ENCODE data around the gene FMNL1. TPM values are rescaled to one million over a fixed set of nuclear protein-coding genes. Genes with fewer than 3 reads are reported as not detected.
A peak's percentile ranks its signal among the peaks of the same experiment; 100 is the strongest.

Gene FMNL1
- polyA plus RNA-seq, 1 donor from 2014 or later = 36.5 TPM

DNA sequence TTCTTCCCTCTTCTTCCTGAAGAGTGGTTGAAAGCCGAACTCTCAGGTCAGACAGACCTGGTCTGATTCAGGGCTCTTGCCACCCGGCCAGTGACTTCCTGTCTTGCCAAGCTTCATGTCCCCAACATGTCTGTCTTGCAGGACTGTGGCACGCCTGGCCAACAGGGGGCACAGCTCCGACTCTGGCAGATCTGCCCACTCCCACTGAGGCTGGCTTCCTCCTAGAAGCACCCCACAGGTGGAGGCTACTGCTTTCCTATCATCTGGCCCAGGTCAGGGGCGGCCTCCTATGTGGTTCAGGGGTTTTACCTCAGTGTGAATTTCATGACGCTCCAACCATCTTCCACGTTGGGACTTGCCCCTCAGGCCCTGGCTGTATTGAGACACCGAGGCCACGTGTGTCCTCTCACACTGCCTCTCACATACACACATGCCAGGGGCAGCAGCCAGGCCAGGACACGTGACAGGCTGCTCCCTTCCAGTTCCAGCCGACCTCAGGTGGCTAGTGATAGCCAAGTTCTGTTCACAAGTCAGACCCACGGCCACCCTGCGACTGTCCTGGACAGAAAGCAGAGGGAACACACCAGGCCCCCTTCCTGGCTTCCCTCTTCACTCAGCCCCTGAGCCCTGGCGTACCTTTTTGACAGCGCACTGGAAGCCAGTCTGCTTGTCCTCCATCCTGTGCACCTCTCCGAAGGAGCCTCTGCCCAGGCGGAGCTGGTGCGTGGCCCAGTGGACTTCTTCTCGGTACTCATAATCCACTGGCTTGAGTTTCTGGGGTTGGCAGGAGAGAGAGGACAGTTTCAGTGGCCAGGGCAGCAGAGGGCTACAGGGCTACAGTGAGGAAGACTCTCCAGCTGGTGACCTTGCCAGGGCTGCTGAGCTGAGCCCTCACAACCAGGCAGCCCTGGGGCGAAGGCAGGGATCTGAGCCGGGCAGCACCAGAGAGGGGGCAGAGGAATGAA, 62.8 kb downstream of the FMNL1 start:
- Mint-ChIP-seq H3K4me3 (no peak overlapping the region), H3K36me3 (no peaks in the 10 kb centered on the region), H3K9me3 (no peaks in the 10 kb centered on the region), H3K4me1 (peaks cover 0 to 8% (median 5%) of the 10 kb centered on the region in 3 donors), H3K27me3 (no peaks in the 10 kb centered on the region), H3K27ac (peak overlapping the region; percentile 35 to 63 (median 36))

- Mint-ChIP-seq H3K27me3 (no peaks in the 10 kb centered on the region), H3K4me3 (no peak overlapping the region), H3K4me1 (peaks cover 6 to 15% (median 14%) of the 10 kb centered on the region in 3 donors), H3K27ac (peak overlapping the region in 1 of 3 donors; percentile 81), H3K36me3 (no peaks in the 10 kb centered on the region), H3K9me3 (no peaks in the 10 kb centered on the region)
Measured at GRCh38 chr17:45286286-45286685, 64.6 kb downstream of the FMNL1 start.

DNA sequence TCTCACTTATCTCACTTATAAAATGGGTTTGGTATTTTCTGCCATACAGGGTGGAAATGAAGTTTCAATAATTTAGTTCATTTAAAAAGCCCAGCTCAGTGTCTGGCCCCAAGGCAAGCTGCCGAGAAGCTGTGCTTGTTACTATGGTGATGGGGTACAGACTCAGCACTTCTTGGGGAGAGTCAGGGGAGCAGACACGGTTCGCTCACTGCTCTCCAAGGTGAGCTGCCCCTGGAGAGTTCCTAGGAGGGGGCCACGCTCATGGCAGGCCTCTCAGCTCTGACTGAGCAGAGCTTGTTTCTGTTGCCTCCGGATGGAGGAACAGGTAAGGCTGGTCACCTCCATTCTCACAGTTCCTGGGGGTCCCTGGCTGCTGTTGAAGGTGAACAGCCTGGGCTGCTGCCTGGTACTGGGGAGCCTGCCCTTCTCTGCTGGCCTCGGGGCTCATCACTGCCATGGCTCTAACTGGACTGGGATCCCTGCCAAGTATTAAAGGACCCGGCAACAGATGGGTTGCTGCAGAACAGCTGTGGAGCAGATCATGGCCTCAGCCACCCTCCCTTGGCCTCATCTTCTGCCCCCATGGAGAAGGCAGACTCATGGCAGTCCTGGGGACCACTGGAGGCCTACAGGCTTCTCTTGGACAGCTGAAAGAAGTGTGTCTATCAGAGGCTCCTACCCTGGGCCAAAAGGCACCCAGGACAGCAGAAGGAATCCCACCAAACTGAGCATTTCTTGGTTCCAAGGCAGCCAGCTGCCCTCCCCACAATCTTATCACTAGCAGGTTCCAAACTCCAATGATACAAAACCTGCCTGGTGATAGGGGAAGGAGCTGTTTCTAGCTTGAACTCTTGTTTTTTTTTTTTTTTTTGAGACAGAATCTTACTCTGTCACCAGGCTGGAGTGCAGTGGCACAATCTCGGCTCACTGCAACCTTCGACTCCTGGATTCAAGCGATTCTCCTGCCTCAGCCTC, 66.1 kb downstream of the FMNL1 start:
- Mint-ChIP-seq H3K9me3 (no peaks in the 10 kb centered on the region), H3K4me3 (no peak overlapping the region), H3K27me3 (no peaks in the 10 kb centered on the region), H3K27ac (no peak overlapping the region), H3K4me1 (peaks cover 13 to 30% (median 25%) of the 10 kb centered on the region in 3 donors), H3K36me3 (no peaks in the 10 kb centered on the region)

- no peaks in the 10 kb centered on the region for H3K9me3 Mint-ChIP-seq
- peaks cover 16 to 40% (median 34%) of the 10 kb centered on the region in 3 donors for H3K4me1 Mint-ChIP-seq
- H3K4me3 Mint-ChIP-seq = no peak overlapping the region
- no peaks in the 10 kb centered on the region for H3K36me3 Mint-ChIP-seq
- peak overlapping the region in 1 of 3 donors; percentile 39 for H3K27ac Mint-ChIP-seq
- H3K27me3 Mint-ChIP-seq = no peaks in the 10 kb centered on the region
Measured at GRCh38 chr17:45288825-45289224, 67.1 kb downstream of the FMNL1 start.

- Mint-ChIP-seq H3K9me3 (no peaks in the 10 kb centered on the region), H3K4me1 (peaks cover 18 to 48% (median 40%) of the 10 kb centered on the region in 3 donors), H3K36me3 (no peaks in the 10 kb centered on the region), H3K27ac (peak overlapping the region in 1 of 3 donors; percentile 42), H3K4me3 (peak overlapping the region in 1 of 4 donors; percentile 3), H3K27me3 (no peaks in the 10 kb centered on the region)
Measured at GRCh38 chr17:45289301-45290268, 67.9 kb downstream of the FMNL1 start.

DNA sequence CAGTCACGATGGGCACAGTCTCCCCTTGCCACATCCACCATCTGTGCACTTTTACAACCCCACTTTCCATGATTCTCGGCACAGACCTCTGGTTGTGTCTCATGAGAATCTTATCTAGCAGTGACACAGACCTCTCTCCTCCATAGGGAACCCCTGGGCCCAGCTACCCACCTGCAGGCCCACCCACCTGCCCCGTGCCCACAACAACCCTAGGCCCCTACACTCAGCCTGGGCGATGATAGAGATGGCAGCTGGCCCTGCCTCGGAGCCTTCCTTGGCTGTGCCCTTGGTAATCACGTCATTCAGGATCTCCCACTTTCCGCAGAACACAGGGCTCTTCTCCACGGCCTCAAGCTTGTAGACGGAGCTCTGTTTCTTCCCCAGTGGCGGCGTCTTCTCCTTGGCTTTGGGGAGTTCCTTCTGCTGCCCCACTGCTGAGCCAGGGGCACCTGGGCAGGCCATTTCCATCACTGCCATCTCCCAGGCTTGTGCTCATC, 68.6 kb downstream of the FMNL1 start:
- peak overlapping the region in 1 of 4 donors; percentile 83 for H3K4me3 Mint-ChIP-seq

GRCh38 chr17:45291171-45291805, 69.6 kb downstream of the FMNL1 start:
- H3K36me3 Mint-ChIP-seq = no peaks in the 10 kb centered on the region
- no peaks in the 10 kb centered on the region for H3K27me3 Mint-ChIP-seq
- H3K4me1 Mint-ChIP-seq = peaks cover 30 to 58% (median 51%) of the 10 kb centered on the region in 3 donors
- H3K27ac Mint-ChIP-seq = peak overlapping the region; percentile 63 to 84 (median 66)
- H3K9me3 Mint-ChIP-seq = no peaks in the 10 kb centered on the region
- H3K4me3 Mint-ChIP-seq = peak overlapping the region in 3 of 4 donors; percentile 18 to 83 (median 71)

More for the DNA sequence above, 68.6 kb downstream of the FMNL1 start:
- H3K4me1 Mint-ChIP-seq = peaks cover 21 to 52% (median 41%) of the 10 kb centered on the region in 3 donors
- no peaks in the 10 kb centered on the region for H3K27me3 Mint-ChIP-seq
- H3K27ac Mint-ChIP-seq = peak overlapping the region in 1 of 3 donors; percentile 66
- H3K36me3 Mint-ChIP-seq = no peaks in the 10 kb centered on the region
- no peaks in the 10 kb centered on the region for H3K9me3 Mint-ChIP-seq

GRCh38 chr17:45292696-45293412, 71.2 kb downstream of the FMNL1 start:
- Mint-ChIP-seq H3K27ac (peak overlapping the region in 2 of 3 donors; percentile 23 to 28), H3K4me1 (peaks cover 41 to 65% (median 60%) of the 10 kb centered on the region in 3 donors), H3K9me3 (no peaks in the 10 kb centered on the region), H3K36me3 (peaks cover 3% of the 10 kb centered on the region), H3K4me3 (no peak overlapping the region), H3K27me3 (no peaks in the 10 kb centered on the region)

DNA sequence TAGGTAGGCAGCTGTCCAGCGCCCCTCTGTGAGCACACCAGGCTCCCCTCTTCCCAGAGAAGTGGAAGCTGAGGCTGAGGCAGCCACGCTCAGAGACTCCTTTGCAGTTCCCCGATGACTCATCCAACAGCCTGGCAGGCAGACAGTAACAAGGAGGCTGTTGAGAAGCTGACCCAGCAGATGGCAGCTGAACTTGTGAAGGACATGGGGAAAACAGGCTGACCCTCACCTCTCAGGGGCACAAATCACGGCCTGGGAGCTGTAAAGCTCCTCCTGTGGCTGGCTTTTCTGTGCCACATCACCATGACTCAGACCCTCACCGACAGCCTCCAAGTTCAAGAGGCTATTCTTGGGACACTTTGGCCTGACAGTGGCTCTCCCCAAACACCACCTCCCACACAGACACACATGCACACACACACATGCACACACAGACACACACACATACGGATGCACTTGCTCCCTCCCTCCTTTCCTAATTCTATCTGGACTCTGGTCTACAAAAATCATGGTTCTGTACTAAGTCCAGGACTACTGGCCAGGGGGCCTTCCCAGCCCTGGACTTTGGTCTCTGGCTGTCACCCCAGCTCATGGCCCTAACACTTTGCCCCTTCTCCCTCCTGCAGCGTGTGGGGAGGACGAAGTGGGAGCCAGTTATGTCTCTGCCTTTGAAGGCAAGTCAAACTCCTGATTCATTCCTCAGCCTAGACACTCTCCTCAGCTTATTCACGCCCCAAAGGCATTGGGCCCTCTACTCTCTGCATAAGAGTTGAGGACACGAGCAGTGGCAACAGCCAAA, 71.9 kb downstream of the FMNL1 start:
- Mint-ChIP-seq H3K27me3 (no peaks in the 10 kb centered on the region), H3K36me3 (peaks cover 3% of the 10 kb centered on the region), H3K4me1 (peaks cover 48 to 72% (median 66%) of the 10 kb centered on the region in 3 donors), H3K9me3 (no peaks in the 10 kb centered on the region), H3K27ac (peak overlapping the region in 2 of 3 donors; percentile 33 to 47), H3K4me3 (peak overlapping the region in 1 of 4 donors; percentile 79)

DNA sequence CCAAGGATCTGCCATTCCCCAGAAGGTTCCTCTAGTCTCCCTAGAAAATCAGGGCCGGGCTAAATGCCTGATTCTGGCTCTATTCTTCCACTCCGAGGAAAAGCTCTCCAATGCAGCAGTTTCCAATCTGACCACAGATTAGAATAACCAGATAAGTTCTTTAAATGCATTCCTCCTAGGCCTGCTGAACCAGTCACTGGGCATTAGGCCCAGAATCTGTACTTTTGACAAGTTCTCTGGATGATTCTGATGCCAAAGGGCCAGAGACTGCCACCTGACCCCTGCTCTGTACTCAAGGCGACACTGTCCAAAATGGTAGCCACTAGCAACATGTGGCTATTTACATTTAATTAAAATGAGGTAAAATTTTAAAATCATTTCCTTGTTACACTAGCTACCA, 72.8 kb downstream of the FMNL1 start:
- peaks cover 52 to 80% (median 75%) of the 10 kb centered on the region in 3 donors for H3K4me1 Mint-ChIP-seq

DNA sequence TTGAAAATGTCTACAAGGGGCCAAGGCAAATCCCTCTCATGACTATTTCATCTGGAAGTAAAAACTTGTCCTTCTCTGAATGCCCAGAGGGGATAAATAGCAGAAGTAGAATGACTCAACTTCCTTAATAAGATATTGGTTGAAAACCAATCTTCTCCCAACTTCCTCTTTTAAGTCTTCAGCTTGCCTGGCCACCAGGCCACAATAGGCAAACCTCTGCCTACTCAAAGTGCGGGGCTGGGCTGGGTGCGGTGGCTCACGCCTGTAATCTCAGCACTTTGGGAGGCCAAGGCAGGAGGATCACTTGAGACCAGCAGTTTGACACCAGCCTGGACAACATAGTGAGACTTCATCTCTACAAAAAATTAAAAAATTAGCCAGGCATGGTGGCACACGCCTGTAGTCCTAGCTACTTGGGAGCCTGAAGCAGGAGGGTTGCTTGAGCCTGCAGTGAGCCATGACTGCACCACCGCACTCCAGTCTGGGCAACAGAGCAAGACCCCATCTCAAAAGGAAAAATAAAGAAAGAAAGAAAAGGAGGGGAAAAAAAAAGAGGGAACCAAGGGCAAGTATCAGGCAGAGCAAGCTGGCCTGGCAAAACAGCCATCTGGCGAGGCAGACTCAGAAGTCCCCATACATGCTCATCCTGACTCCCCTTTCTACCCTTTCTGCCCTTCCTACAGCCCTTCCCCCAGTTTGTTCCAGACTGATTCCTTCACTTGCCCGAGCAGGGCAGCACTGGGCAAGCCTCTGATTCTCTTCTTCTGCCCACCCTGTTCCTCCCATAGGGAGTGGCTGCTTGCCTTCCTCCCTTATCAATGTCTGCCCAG, 74.5 kb downstream of the FMNL1 start:
- H3K4me1 Mint-ChIP-seq = peaks cover 56 to 89% (median 78%) of the 10 kb centered on the region in 3 donors
- peaks cover 3% of the 10 kb centered on the region for H3K36me3 Mint-ChIP-seq
- peak overlapping the region; percentile 22 to 86 (median 52) for H3K4me3 Mint-ChIP-seq
- H3K9me3 Mint-ChIP-seq = no peaks in the 10 kb centered on the region
- H3K27ac Mint-ChIP-seq = peak overlapping the region; percentile 71 to 92 (median 88)
- H3K27me3 Mint-ChIP-seq = peaks cover 1% of the 10 kb centered on the region

More for the DNA sequence above, 72.8 kb downstream of the FMNL1 start:
- H3K9me3 Mint-ChIP-seq = no peaks in the 10 kb centered on the region
- peak overlapping the region in 2 of 4 donors; percentile 3 to 57 for H3K4me3 Mint-ChIP-seq
- H3K27ac Mint-ChIP-seq = peak overlapping the region in 1 of 3 donors; percentile 80
- H3K36me3 Mint-ChIP-seq = peaks cover 3% of the 10 kb centered on the region
- peaks cover 1% of the 10 kb centered on the region for H3K27me3 Mint-ChIP-seq
